HG02973 (cell line): Measurements from ENCODE around the gene OSBPL1A.

Experiments
- ATAC-seq: cut with Tn5 transposase; IDR thresholded peaks from one replicate; pipeline ENCODE4 v1.9.1; 2021; ENCODE audit warnings: moderate library complexity; ENCODE audit not compliant: unreplicated experiment

OSBPL1A gene

GRCh38 chr18:24344509-24344908 lies 53.1 kb downstream of the OSBPL1A start:
- no peak for ATAC-seq

GRCh38 chr18:24342347-24342746 lies 55.3 kb downstream of the OSBPL1A start:
- no peak for ATAC-seq

GRCh38 chr18:24341361-24341760 lies 56.3 kb downstream of the OSBPL1A start:
- no peak for ATAC-seq

- ATAC-seq, result no peak
Observed at GRCh38 chr18:24333084-24333483, 64.5 kb downstream of the OSBPL1A start.

GRCh38 chr18:24326211-24326610 lies 71.4 kb downstream of the OSBPL1A start:
- no peak for ATAC-seq

- ATAC-seq, result no peak
Observed at GRCh38 chr18:24322584-24323136, 75.0 kb downstream of the OSBPL1A start.

- no peak for ATAC-seq
Observed at GRCh38 chr18:24321071-24321470, 76.6 kb downstream of the OSBPL1A start.

- ATAC-seq, result no peak
Observed at GRCh38 chr18:24319757-24320156, 77.9 kb downstream of the OSBPL1A start.

GRCh38 chr18:24317370-24317769 lies 80.3 kb downstream of the OSBPL1A start:
- ATAC-seq, result no peak

GRCh38 chr18:24315170-24315569 lies 82.5 kb downstream of the OSBPL1A start:
- no peak for ATAC-seq

GRCh38 chr18:24306201-24306600 lies 91.4 kb downstream of the OSBPL1A start:
- no peak for ATAC-seq

- ATAC-seq, result no peak
Observed at GRCh38 chr18:24300703-24301102, 96.9 kb downstream of the OSBPL1A start.

- ATAC-seq, result no peak
Observed at GRCh38 chr18:24296276-24296675, 101.3 kb downstream of the OSBPL1A start.

GRCh38 chr18:24293254-24293653 lies 104.4 kb downstream of the OSBPL1A start:
- no peak for ATAC-seq

GRCh38 chr18:24278591-24278990 lies 119.0 kb downstream of the OSBPL1A start:
- ATAC-seq, result no peak

GRCh38 chr18:24277516-24278195 lies 120.0 kb downstream of the OSBPL1A start:
- no peak for ATAC-seq

GRCh38 chr18:24276994-24277393 lies 120.6 kb downstream of the OSBPL1A start:
- ATAC-seq, result no peak

GRCh38 chr18:24274837-24275236 lies 122.8 kb downstream of the OSBPL1A start:
- no peak for ATAC-seq

- ATAC-seq, result no peak
Observed at GRCh38 chr18:24273596-24273995, 124.0 kb downstream of the OSBPL1A start.

- no peak for ATAC-seq
Observed at GRCh38 chr18:24272229-24272525, 125.4 kb downstream of the OSBPL1A start.

- no peak for ATAC-seq
Observed at GRCh38 chr18:24271381-24272228, 126.0 kb downstream of the OSBPL1A start.

GRCh38 chr18:24270937-24271380 lies 126.7 kb downstream of the OSBPL1A start:
- ATAC-seq, result no peak
